Mesenchymal stem cell (in vitro differentiated cells and primary cell): ENCODE results near the gene LPCAT2.

Experiments used
- DNase-seq: peaks from one replicate; pipeline ENCODE4 v3.0.0-alpha.2; 2013
- H2AFZ ChIP-seq: one replicate; pipeline ENCODE4 v1.6.1; 2013; ENCODE audit warnings: low read depth, mild to moderate bottlenecking, control low read depth, inconsistent platforms, low read length, moderate library complexity
- H2AK5ac ChIP-seq: 2 replicates; pipeline ENCODE4 v1.6.1; 2013; ENCODE audit warnings: low read length, moderate library complexity, mild to moderate bottlenecking, inconsistent platforms; ENCODE audit not compliant: severe bottlenecking
- H2BK120ac ChIP-seq: one replicate; pipeline ENCODE4 v1.6.1; 2013; ENCODE audit warnings: low read depth, mild to moderate bottlenecking, inconsistent platforms, low read length, moderate library complexity
- H2BK12ac ChIP-seq, 2 experiments: one replicate each; pipeline ENCODE4 v1.6.1; 2013; ENCODE audit warnings: inconsistent platforms in 2 of 2, low read length in 2 of 2, mild to moderate bottlenecking in 2 of 2, moderate library complexity in 2 of 2, control low read depth in 1 of 2
- H2BK15ac ChIP-seq: one replicate; pipeline ENCODE4 v1.6.1; 2013; ENCODE audit warnings: mild to moderate bottlenecking, low read depth, inconsistent platforms; ENCODE audit not compliant: poor library complexity, severe bottlenecking
- H2BK5ac ChIP-seq: 2 replicates; pipeline ENCODE4 v1.6.1; 2013; ENCODE audit warnings: low read depth, mild to moderate bottlenecking, low read length, control low read depth, inconsistent platforms; ENCODE audit not compliant: poor library complexity, severe bottlenecking
- H3K14ac ChIP-seq, 2 experiments: one replicate each; pipeline ENCODE4 v1.6.1; 2013; ENCODE audit warnings: inconsistent platforms in 2 of 2, low read length in 2 of 2, control low read depth in 1 of 2, mild to moderate bottlenecking in 1 of 2, moderate library complexity in 1 of 2
- H3K18ac ChIP-seq, 2 experiments: one replicate each; pipeline ENCODE4 v1.6.1; 2013; ENCODE audit warnings: inconsistent platforms in 2 of 2, low read length in 2 of 2, control low read depth in 1 of 2, low read depth in 1 of 2, mild to moderate bottlenecking in 1 of 2
- H3K23ac ChIP-seq, 2 experiments: one replicate each; pipeline ENCODE4 v1.6.1; 2013; ENCODE audit warnings: inconsistent platforms in 2 of 2, low read length in 2 of 2, mild to moderate bottlenecking in 2 of 2, moderate library complexity in 2 of 2, control low read depth in 1 of 2
- H3K27ac ChIP-seq: 2 replicates; pipeline ENCODE4 v1.5.1; 2013; ENCODE audit warnings: mild to moderate bottlenecking, moderate library complexity, low read length, control low read depth, inconsistent platforms; ENCODE audit not compliant: poor library complexity, severe bottlenecking
- H3K27me3 ChIP-seq, 2 experiments: 2 replicates each; pipeline versions ENCODE4 v1.6.1 to v1.7.0; 2013; ENCODE audit warnings: low read length in 2 of 2, mild to moderate bottlenecking in 2 of 2, moderate library complexity in 2 of 2, control low read depth in 1 of 2, inconsistent platforms in 1 of 2; ENCODE audit not compliant: control insufficient read depth in 1 of 2, insufficient read depth in 1 of 2
- H3K36me3 ChIP-seq, 2 experiments: 2 replicates each; pipeline versions ENCODE4 v1.6.1 to v1.7.0; 2013; ENCODE audit warnings: low read length in 2 of 2, control low read depth in 1 of 2, inconsistent platforms in 1 of 2, low read depth in 1 of 2, mild to moderate bottlenecking in 1 of 2; ENCODE audit not compliant: insufficient read depth in 2 of 2, control insufficient read depth in 1 of 2
- H3K4ac ChIP-seq, 2 experiments: one replicate each; pipeline ENCODE4 v1.6.1; 2013; ENCODE audit warnings: inconsistent platforms in 2 of 2, low read length in 2 of 2, mild to moderate bottlenecking in 2 of 2, moderate library complexity in 2 of 2, control low read depth in 1 of 2, low read depth in 1 of 2
- H3K4me1 ChIP-seq: 2 replicates; pipeline ENCODE4 v1.6.1; 2013; ENCODE audit warnings: low read depth, low read length, control low read depth; ENCODE audit not compliant: control insufficient read depth, insufficient read depth
- H3K4me2 ChIP-seq: 2 replicates; pipeline ENCODE4 v1.6.1; 2013; ENCODE audit warnings: low read length, mild to moderate bottlenecking, inconsistent platforms; ENCODE audit not compliant: poor library complexity, severe bottlenecking
- H3K4me3 ChIP-seq, 2 experiments: 2 replicates each; pipeline versions ENCODE4 v1.5.1 to v1.7.0; 2013; ENCODE audit warnings: low read length in 2 of 2, mild to moderate bottlenecking in 2 of 2, control low read depth in 1 of 2, low read depth in 1 of 2; ENCODE audit not compliant: insufficient read depth in 1 of 2
- H3K79me1 ChIP-seq: replicated peaks from 2 replicates; pipeline ENCODE4 v1.6.1; 2013; ENCODE audit warnings: mild to moderate bottlenecking, control low read depth, low read length, inconsistent platforms; ENCODE audit not compliant: poor library complexity, severe bottlenecking
- H3K9ac ChIP-seq: 2 replicates; pipeline ENCODE4 v1.7.0; 2013; ENCODE audit warnings: mild to moderate bottlenecking, low read length, moderate library complexity
- H3K9me3 ChIP-seq: 2 replicates; pipeline ENCODE4 v1.7.0; 2013; ENCODE audit warnings: mild to moderate bottlenecking, low read length; ENCODE audit not compliant: control insufficient read depth
- H4K8ac ChIP-seq: one replicate; pipeline ENCODE4 v1.6.1; 2013; ENCODE audit warnings: inconsistent platforms, mild to moderate bottlenecking, low read length, moderate library complexity
- H4K91ac ChIP-seq: one replicate; pipeline ENCODE4 v1.6.1; 2013; ENCODE audit warnings: mild to moderate bottlenecking, low read length, inconsistent platforms
- WGBS: methylation state at CpG from one replicate; pipeline ENCODE4 v1.1.7; 2013; ENCODE audit warnings: mixed read lengths; 5-methylcytosine and 5-hydroxymethylcytosine counted together

The LPCAT2 gene

DNA sequence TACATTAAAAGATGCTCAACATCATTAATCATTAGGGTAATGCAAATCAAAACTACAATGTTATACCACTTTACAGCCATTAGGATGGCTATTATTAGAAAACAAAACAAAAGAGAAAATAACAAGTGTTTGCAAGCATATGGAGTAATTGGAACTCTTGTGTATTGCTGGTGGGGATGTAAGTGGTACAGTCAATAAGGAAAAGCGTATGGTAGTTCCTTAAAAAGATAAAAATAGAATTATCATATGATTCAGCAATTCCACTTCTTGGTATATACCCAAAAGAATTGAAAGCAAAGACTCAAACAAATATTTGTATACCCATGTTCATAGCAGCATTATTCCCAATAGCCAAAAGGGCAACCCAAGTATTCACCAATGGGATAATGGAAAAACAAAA is 56.2 kb downstream of the LPCAT2 start:
- Histone ChIP-seq H3K14ac (no peak overlapping the region), H3K18ac (no peak overlapping the region), H3K27ac (no peak overlapping the region), H3K4ac (no peak overlapping the region), H4K91ac (no peak overlapping the region), H3K4me1 (no peaks in the 10 kb centered on the region), H3K27me3 (peaks cover 0 to 6% of the 10 kb centered on the region in 2 experiments), H3K4me3 (no peak overlapping the region), H2BK120ac (no peak overlapping the region), H2BK15ac (no peak overlapping the region), H3K9ac (no peak overlapping the region), H2AK5ac (no peak overlapping the region), H4K8ac (no peak overlapping the region), H2BK12ac (no peak overlapping the region), H3K79me1 (no peaks in the 10 kb centered on the region), H3K23ac (no peak overlapping the region), H3K4me2 (no peak overlapping the region), H3K9me3 (no peaks in the 10 kb centered on the region), H2AFZ (no peak overlapping the region), H3K36me3 (peaks cover 0 to 17% of the 10 kb centered on the region in 2 experiments), H2BK5ac (no peak overlapping the region)
- DNase-seq, result no peak
- no CpG with 5 or more reads among the region's 1 CpG for WGBS

DNA sequence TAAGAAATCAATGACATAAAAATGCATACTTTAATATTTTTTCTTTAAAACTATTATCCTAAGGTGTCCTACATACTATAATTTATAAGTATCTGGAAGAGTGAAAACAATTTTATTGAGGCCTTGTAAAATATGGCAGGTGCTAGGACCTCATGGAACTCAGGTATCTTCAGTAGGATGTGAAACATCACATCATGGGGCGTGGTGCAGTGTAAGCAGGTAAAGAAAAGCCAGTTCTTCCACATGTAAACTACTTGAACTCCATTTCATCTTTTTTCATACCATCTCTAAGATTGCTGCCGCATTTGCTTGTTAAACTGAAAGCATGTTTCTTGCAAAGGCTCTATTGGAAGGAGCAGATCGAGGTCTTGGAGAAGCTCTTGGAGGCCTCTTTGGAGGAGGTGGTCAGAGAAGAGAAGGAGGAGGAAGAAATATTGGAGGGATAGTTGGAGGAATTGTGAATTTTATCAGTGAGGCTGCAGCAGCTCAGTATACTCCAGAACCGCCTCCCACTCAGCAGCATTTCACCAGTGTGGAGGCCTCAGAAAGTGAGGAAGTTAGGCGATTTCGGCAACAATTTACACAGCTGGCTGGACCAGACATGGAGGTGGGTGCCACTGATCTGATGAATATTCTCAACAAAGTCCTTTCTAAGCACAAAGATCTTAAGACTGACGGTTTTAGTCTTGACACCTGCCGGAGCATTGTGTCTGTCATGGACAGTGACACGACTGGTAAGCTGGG is 57.7 kb downstream of the LPCAT2 start, which contains the start of gene CAPNS2:
Gene CAPNS2 (plus strand): TSS at position 253 of the 744 bp plus-strand sequence. CDS start 73 bp downstream, at position 326.
- H2BK5ac ChIP-seq, result no peak within 1 kb of the TSS
- no peaks in the 10 kb centered on the region for H3K4me1 ChIP-seq
- no peaks in the 10 kb centered on the region for H3K79me1 ChIP-seq
- H4K8ac ChIP-seq, result peak within 1 kb of the TSS; percentile 49
- WGBS, result 97% methylated on average over 9 of the region's 9 CpGs
- H2BK120ac ChIP-seq, result peak within 1 kb of the TSS; percentile 79
- no peak within 1 kb of the TSS for H3K4me3 ChIP-seq
- H2BK12ac ChIP-seq, result peak within 1 kb of the TSS in 1 of 2 experiments; percentile 42
- H3K9ac ChIP-seq, result peak within 1 kb of the TSS; percentile 48
- H3K4ac ChIP-seq, result peak within 1 kb of the TSS in 1 of 2 experiments; percentile 37
- H3K14ac ChIP-seq, result no peak within 1 kb of the TSS
- no peak within 1 kb of the TSS for H2AFZ ChIP-seq
- no peak within 1 kb of the TSS for H3K27ac ChIP-seq
- peaks cover 0 to 6% of the 10 kb centered on the region in 2 experiments for H3K27me3 ChIP-seq
- no peak within 1 kb of the TSS for H4K91ac ChIP-seq
- no peak within 1 kb of the TSS for H3K4me2 ChIP-seq
- H3K9me3 ChIP-seq, result no peaks in the 10 kb centered on the region
- H3K36me3 ChIP-seq, result peaks cover 0 to 16% of the 10 kb centered on the region in 2 experiments
- no peak within 1 kb of the TSS for H2BK15ac ChIP-seq
- no peak within 1 kb of the TSS for H3K23ac ChIP-seq
- H3K18ac ChIP-seq, result peak within 1 kb of the TSS; percentile 52 to 91
- no peak within 1 kb of the TSS for H2AK5ac ChIP-seq
- DNase-seq, result no peak

DNA sequence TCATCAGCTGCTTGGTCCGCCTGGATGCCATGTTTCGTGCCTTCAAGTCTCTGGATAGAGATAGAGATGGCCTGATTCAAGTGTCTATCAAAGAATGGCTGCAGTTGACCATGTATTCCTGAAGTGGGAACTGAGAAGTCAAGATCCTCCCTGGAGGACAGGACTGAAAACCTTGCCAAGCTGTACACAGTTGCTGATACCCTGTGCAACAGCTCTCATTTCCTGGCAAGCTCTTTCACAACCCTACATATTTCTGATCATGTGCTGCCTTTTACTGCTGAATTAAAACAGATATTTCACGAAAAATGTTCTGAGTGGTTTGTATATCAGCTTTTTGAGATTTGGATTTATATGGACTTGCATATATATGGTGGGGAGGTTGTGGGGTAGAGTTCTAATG is 58.5 kb downstream of the LPCAT2 start:
- Histone ChIP-seq H2AK5ac (no peak overlapping the region), H2BK12ac (peak overlapping the region in 1 of 2 experiments; percentile 39), H2AFZ (no peak overlapping the region), H3K4me3 (no peak overlapping the region), H3K4me1 (no peaks in the 10 kb centered on the region), H3K18ac (peak overlapping the region; percentile 52 to 91), H3K79me1 (no peaks in the 10 kb centered on the region), H3K27ac (no peak overlapping the region), H4K8ac (peak overlapping the region; percentile 49), H2BK5ac (no peak overlapping the region), H4K91ac (no peak overlapping the region), H2BK120ac (no peak overlapping the region), H3K9me3 (no peaks in the 10 kb centered on the region), H3K27me3 (peaks cover 0 to 6% of the 10 kb centered on the region in 2 experiments), H3K4ac (no peak overlapping the region), H3K14ac (no peak overlapping the region), H2BK15ac (no peak overlapping the region), H3K23ac (no peak overlapping the region), H3K4me2 (no peak overlapping the region), H3K36me3 (peaks cover 0 to 10% of the 10 kb centered on the region in 2 experiments), H3K9ac (peak overlapping the region; percentile 48)
- peak; percentile 45 for DNase-seq
- 90% methylated on average over 3 of the region's 3 CpGs for WGBS

DNA sequence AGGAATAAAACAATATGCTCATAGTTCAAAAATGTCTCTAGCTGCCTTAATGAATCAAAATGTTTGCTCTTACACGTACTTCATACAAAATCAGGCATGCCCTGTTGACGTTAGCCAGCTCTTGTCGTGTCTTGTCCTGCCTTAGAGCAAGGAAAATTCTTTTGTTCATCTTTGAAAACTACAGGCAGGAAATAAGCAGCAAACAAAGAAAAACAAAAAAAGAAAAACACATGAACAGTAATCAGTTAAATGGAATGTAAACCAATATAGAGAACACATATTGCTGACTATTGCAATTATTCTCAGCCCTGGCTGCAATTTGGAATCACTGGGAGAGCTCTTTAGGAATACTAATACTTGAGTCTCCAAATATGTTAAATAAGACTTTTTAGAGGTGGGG is 59.3 kb downstream of the LPCAT2 start:
- peaks cover 0 to 10% of the 10 kb centered on the region in 2 experiments for H3K36me3 ChIP-seq
- no peak overlapping the region for H3K27ac ChIP-seq
- H3K27me3 ChIP-seq, result peaks cover 0 to 6% of the 10 kb centered on the region in 2 experiments
- peak overlapping the region; percentile 48 for H3K9ac ChIP-seq
- no peaks in the 10 kb centered on the region for H3K4me1 ChIP-seq
- no peak overlapping the region for H3K23ac ChIP-seq
- DNase-seq, result no peak
- no peak overlapping the region for H3K4ac ChIP-seq
- H3K9me3 ChIP-seq, result no peaks in the 10 kb centered on the region
- no peak overlapping the region for H2BK5ac ChIP-seq
- H2AFZ ChIP-seq, result no peak overlapping the region
- H2BK120ac ChIP-seq, result no peak overlapping the region
- no peak overlapping the region for H3K4me3 ChIP-seq
- no peak overlapping the region for H3K4me2 ChIP-seq
- WGBS, result 72% methylated on average over 3 of the region's 3 CpGs
- H4K91ac ChIP-seq, result no peak overlapping the region
- no peak overlapping the region for H2BK15ac ChIP-seq
- H3K18ac ChIP-seq, result no peak overlapping the region
- no peak overlapping the region for H4K8ac ChIP-seq
- no peak overlapping the region for H3K14ac ChIP-seq
- H2AK5ac ChIP-seq, result no peak overlapping the region
- H2BK12ac ChIP-seq, result no peak overlapping the region
- no peaks in the 10 kb centered on the region for H3K79me1 ChIP-seq
